GM18867 (cell line): ENCODE measurements around the gene EAF1.
"Not testable (repeated sequence)": the region's sequence is repeated elsewhere in the genome, so short reads cannot be mapped to it uniquely, and the experiment has no call there.

Experiments
- ATAC-seq: cut with Tn5 transposase; IDR thresholded peaks from one replicate; pipeline ENCODE4 v1.9.1; 2021; ENCODE audit warnings: mild to moderate bottlenecking, moderate library complexity; ENCODE audit not compliant: unreplicated experiment

EAF1 gene

DNA sequence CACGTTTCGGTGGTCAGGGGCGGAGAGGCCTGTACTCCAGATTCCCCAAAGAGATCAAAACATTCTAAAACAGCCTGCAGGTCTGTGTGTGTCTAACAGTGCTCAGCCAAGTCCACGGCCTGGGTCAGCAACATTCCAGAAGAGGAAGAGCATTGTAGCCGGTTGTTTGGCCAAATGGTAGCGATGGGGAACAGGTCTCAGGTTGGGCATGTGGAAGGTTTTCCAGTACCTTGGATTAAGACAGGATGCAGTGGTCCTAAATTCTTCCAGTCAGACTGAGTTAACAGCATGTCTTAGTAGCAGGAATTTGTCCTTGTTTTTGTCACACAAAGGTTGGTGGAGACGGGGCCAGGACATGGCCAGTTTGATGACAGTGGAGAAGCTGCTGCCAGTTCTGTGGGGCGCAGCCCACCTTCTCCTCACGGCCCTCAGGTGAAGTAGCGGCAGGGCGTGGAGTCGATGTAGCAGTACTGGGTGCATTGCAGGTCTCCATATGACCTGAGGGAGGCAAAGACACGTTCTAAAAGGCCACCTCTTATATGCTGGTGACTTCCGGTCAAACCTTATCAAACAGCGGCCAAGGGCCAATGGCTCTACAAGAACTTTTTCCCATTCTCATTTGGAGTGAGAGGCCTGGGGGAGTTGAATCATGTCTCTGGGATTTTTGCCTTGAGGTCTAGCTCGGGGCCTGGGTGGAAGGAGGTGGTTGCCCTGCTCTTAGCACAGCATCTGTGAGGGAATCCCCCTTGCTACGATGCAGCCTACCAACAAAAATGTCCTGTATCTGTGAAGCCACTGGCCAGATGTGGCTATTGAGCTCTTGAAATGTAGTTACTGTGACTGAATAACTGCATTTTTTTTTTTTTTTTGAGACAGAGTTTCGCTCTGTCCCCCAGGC, 24.1 kb downstream of the EAF1 start:
- ATAC-seq, result no peak

- no peak for ATAC-seq
Measured at GRCh38 chr3:15452156-15452555, 24.8 kb downstream of the EAF1 start.

GRCh38 chr3:15452961-15453360, 25.6 kb downstream of the EAF1 start:
- no peak for ATAC-seq

DNA sequence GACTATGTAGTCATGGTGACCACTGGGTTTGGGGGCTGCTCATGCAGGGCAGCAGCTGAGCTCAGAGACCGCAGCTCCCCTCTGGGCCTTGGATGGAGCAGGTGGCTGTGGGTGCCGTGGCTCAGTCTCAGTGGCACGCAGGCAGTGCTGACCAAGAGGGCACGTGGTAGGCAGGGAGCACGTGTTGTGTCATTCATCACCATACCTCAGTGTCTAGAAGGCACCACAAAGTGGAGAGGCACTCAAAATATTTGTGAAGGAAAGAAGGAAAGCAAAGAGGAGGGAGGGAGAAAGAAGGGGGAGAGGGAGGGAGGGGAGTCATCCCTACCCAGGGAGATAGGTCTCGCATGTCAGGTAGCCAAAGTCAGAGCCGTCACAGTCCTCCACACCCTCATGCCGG, 26.1 kb downstream of the EAF1 start:
- ATAC-seq, result no peak

DNA sequence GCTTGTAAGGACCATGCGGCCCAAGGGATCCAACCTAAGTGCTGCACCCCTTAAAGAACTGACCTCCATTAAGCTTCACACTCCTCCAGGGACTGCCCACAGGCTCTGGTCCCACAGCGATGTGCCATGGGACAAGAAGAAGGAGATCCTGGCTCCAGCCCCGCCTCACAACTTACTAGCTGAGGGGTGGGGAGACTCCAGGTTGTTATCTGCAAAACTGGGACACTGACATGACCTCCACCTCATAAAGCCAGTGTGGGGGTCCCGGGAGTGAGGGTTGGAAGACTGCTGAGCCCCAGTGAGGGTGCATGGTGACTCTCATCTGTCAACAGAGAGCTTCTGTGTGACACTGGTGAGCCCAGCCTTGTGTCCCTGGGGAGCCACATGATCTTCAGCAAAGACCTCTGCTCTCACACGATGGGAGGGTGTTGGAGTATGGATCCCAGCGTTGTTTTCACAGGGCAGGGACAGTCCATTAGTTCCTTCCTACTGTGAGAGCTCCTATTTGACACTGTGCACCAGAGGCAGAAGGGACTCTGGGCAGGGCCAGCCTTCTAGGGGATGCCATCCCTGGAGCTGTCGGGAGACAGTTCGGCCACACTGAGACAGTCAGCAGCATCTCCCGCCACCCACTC, 26.7 kb downstream of the EAF1 start:
- no peak for ATAC-seq

GRCh38 chr3:15454965-15455364, 27.6 kb downstream of the EAF1 start:
- ATAC-seq, result no peak

DNA sequence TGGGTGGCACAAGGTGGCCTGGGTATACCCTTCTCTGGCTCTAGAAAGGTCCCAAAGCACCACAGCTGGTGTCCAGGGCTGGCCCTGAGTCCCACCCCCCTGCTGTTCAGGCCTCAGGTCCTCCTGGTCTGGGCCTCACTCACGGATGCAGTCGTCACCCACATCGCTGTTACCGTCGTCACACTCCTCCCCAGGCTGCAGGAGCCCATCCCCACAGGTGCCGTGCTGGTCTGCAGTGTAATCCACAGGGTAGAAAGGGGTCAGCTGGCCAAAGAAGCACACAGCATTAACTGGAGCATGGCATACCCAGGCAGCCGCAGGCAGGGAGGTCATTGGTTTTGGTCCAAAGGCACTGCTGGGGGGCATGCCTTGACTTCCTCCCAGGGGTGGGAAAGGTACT, 28.4 kb downstream of the EAF1 start:
- no peak for ATAC-seq

DNA sequence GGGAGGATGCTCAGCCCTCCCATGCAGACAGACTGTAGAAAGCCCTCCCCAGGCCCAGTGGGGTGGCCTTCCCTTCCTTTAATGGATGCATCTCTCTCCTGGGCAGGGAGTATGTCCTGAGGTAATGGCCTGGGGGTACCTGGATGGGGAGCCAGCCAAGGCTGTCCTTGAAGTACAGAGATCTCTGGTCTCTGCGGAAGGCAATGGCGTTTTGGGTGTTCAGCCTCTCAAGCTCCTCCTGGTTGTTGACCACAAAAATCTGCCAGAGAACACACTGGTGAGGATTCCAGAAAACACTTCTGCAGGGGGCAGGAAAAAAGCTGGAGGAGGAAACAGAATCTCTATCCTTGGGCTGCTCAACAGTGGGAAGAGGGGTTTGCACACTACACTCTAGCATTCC, 28.9 kb downstream of the EAF1 start:
- no peak for ATAC-seq

DNA sequence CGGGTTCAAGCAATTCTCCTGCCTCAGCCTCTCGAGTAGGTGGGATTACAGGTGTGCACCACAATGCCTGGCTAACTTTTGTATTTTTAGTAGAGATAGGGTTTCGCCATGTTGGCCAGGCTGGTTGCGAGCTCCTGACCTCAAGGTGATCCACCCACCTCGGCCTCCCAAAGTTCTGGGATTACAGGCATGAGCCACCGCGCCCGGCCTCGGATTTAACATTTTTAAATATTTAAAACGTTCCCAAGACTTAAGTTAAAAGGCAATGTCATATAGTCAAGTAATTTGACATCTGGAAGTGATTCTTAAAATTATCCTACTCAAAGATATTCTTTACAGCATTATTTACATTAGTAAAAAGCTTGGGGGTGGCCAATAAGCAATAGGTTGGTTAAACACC, 29.5 kb downstream of the EAF1 start:
- ATAC-seq, result not testable (repeated sequence)

GRCh38 chr3:15458212-15458780, 30.9 kb downstream of the EAF1 start:
- ATAC-seq, result no peak

DNA sequence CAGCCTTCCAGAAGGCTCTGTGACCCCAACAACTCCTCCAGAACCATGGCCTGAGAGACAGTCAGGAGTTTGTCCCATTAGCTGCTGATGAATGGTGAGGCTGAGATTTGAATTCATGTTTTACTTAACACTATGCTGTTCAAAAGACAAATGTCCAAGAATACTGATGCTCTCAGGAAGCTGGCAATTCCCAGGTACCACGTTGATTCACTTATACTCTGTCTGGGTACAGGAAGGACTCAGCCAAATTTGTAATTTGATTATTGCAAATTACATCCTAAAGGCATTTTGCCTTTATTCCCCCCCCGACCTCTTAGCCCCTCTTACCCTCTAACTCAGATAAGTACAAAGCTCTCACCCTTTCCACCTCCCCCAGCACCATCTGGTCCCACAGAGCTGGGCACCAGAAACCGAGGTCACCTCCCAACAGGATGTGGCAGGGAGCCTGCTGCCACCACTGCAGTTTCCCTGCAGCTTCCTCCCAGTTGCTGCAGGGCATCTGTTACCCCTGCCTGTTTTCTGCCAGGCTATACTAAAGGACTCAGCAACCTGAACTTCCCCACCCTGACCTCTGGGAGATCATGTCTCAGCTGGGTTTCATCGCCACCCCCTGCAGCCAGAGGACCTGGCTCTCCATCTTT, 33.6 kb downstream of the EAF1 start:
- no peak for ATAC-seq

- no peak for ATAC-seq
Measured at GRCh38 chr3:15462451-15462850, 35.1 kb downstream of the EAF1 start.

- no peak for ATAC-seq
Measured at GRCh38 chr3:15465876-15466585, 38.6 kb downstream of the EAF1 start.

GRCh38 chr3:15467227-15468181, 40.1 kb downstream of the EAF1 start:
- peak; percentile 86 for ATAC-seq

DNA sequence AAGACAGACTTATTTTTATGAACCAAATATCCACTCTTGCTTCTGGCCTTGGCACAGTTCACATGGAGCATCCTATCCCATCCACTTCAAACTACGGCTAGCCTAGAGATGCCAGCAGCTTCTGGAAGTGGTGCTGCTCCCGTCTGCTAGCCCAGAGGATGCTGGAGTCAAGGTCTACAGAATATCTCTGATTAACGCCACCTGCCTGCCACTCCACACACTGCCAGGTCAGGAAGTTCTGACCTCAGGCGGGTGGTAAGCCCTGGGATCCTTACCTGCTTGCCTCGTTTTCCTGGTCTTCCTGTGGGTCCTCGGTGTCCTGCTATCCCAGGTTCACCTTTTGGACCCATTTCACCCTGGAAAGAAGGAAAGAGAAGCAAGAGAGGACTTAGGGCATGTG, 42.9 kb downstream of the EAF1 start:
- no peak for ATAC-seq

DNA sequence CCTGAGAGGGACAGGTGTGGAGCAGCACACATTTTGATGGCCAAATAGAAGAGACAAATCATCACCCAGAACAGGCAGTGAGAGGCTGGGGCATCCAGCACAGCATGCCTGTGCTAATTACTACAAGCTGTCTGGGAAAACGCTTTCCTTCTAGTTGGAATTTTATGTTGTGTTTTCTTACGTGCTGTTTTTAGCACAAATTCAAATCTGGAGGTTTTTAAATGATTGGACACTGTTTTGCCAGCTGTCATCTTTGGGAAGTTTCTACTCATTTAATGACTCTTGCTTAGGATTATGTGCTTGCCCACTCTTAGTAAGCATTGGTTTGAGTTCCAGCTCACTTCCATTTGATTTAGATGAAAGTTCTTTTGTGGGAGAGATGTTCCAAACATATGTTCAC, 43.5 kb downstream of the EAF1 start:
- no peak for ATAC-seq

DNA sequence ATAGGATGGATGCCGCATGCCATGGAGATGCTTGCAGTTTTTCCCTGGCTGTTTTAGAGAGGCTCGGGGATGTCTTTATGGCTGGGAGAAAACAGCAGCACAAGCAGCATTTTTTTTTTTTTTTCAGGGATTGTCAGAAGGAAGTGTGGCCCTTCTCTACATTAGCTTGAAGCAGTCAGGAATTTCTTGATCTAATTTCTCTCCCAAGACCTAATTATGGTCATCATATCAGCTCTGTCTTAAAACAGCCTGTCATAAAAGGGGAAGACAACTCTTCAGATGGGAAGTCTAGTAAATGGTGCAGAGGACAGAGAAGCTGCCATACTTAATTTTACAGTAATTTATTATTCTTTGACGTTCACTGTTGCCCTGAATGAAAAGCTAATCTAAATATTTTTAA, 44.5 kb downstream of the EAF1 start:
- no peak for ATAC-seq

- ATAC-seq, result no peak
Measured at GRCh38 chr3:15475161-15475560, 47.8 kb downstream of the EAF1 start.

- no peak for ATAC-seq
Measured at GRCh38 chr3:15476378-15476777, 49.0 kb downstream of the EAF1 start.
